IMR-90 (cell line): ENCODE results near the gene MAP3K15. TPM values are rescaled to one million over a fixed set of nuclear protein-coding genes. Genes with fewer than 3 reads are reported as not detected.

Experiments used
- ATAC-seq: fragments of 200-7000 bp; cut with Tn5 transposase; 2 replicates; pipeline ENCODE4 v1.9.1; 2020; ENCODE audit warnings: low read depth, mild to moderate bottlenecking, moderate library complexity
- BruUV-seq: library from RNA; stranded (reverse); fragments of 400-500 nt; replicated peaks from 2 replicates; lab custom pipeline; 2021; lab: Mats Ljungman, UMichigan
- CTCF ChIA-PET: fragments of 300-600 bp; formaldehyde crosslinking; extraction: SDS; loops from one replicate; lab custom pipeline; 2021; ENCODE audit warnings: antibody characterized with exemption; lab: Yijun Ruan, JAX
- POLR2A ChIA-PET: fragments of 300-600 bp; sonication (Branson Sonifier 250); formaldehyde crosslinking; loops from one replicate; lab custom pipeline; 2022; ENCODE audit warnings: antibody characterized with exemption; ENCODE audit not compliant: unreplicated experiment; lab: Charles Lee
- DNase-seq: peaks from one replicate; pipeline ENCODE4 v3.0.0; 2013
- H2AFZ ChIP-seq: replicated peaks from 2 replicates; pipeline ENCODE3; 2013; ENCODE audit warnings: low read length, mild to moderate bottlenecking; ENCODE audit not compliant: poor library complexity
- H2AK5ac ChIP-seq: 2 replicates; pipeline ENCODE4 v1.6.1; 2013; ENCODE audit warnings: low read depth, low read length, inconsistent platforms
- H2AK9ac ChIP-seq: replicated peaks from 2 replicates; pipeline ENCODE3; 2013; ENCODE audit warnings: mild to moderate bottlenecking, low read depth, low read length, moderate library complexity; ENCODE audit not compliant: poor library complexity
- H2BK120ac ChIP-seq: 2 replicates; pipeline ENCODE4 v1.6.1; 2013; ENCODE audit warnings: low read depth, low read length, inconsistent platforms
- H2BK15ac ChIP-seq: 3 replicates; pipeline ENCODE4 v1.6.1; 2013; ENCODE audit warnings: low read depth, low read length, inconsistent platforms
- H2BK20ac ChIP-seq: 2 replicates; pipeline ENCODE4 v1.6.1; 2013; ENCODE audit warnings: low read depth, mild to moderate bottlenecking, inconsistent platforms, low read length, moderate library complexity
- H2BK5ac ChIP-seq: 2 replicates; pipeline ENCODE4 v1.6.1; 2013; ENCODE audit warnings: mild to moderate bottlenecking, low read depth, low read length, inconsistent platforms; ENCODE audit not compliant: poor library complexity, severe bottlenecking
- H3K14ac ChIP-seq: replicated peaks from 2 replicates; pipeline ENCODE4 v1.6.1; 2013; ENCODE audit warnings: low read depth, low read length, inconsistent platforms
- H3K18ac ChIP-seq: 2 replicates; pipeline ENCODE4 v1.6.1; 2013; ENCODE audit warnings: low read depth, low read length, control low read depth
- H3K23ac ChIP-seq: 2 replicates; pipeline ENCODE4 v1.6.1; 2013; ENCODE audit warnings: low read depth, low read length, inconsistent platforms
- H3K27ac ChIP-seq: 2 replicates; pipeline ENCODE4 v1.5.1; 2013; ENCODE audit warnings: mild to moderate bottlenecking, control low read depth, low read length; ENCODE audit not compliant: insufficient read depth
- H3K27me3 ChIP-seq: 2 replicates; pipeline ENCODE4 v1.6.1; 2013; ENCODE audit warnings: low read length; ENCODE audit not compliant: control insufficient read depth, insufficient read depth
- H3K36me3 ChIP-seq: 2 replicates; pipeline ENCODE4 v1.6.1; 2013; ENCODE audit warnings: low read length, mixed read lengths; ENCODE audit not compliant: control insufficient read depth, insufficient read depth
- H3K4ac ChIP-seq: 2 replicates; pipeline ENCODE4 v1.6.1; 2013; ENCODE audit warnings: low read depth, low read length, inconsistent platforms
- H3K4me1 ChIP-seq: 2 replicates; pipeline ENCODE4 v1.6.1; 2013; ENCODE audit warnings: low read length, mixed read lengths; ENCODE audit not compliant: control insufficient read depth, insufficient read depth
- H3K4me2 ChIP-seq: 2 replicates; pipeline ENCODE4 v1.6.1; 2013; ENCODE audit warnings: low read depth, mild to moderate bottlenecking, control low read depth, low read length, moderate library complexity
- H3K4me3 ChIP-seq: 2 replicates; pipeline ENCODE4 v1.5.1; 2013; ENCODE audit warnings: low read depth, mild to moderate bottlenecking, control low read depth, low read length, moderate library complexity; ENCODE audit not compliant: insufficient read depth
- H3K56ac ChIP-seq: 2 replicates; pipeline ENCODE4 v1.6.1; 2013; ENCODE audit warnings: low read length, inconsistent platforms; ENCODE audit not compliant: insufficient read depth; ENCODE audit errors: extremely low read depth
- H3K79me1 ChIP-seq, 2 experiments: 2 replicates each; pipeline ENCODE4 v1.6.1; 2013; ENCODE audit warnings: low read length in 2 of 2, inconsistent platforms in 1 of 2, low read depth in 1 of 2
- H3K9ac ChIP-seq: 2 replicates; pipeline ENCODE4 v1.6.1; 2013; ENCODE audit warnings: low read depth, low read length, control low read depth
- H3K9me1 ChIP-seq: 2 replicates; pipeline ENCODE4 v1.6.1; 2013; ENCODE audit warnings: low read length, inconsistent platforms; ENCODE audit not compliant: insufficient read depth
- H3K9me3 ChIP-seq: 2 replicates; pipeline ENCODE4 v1.6.1; 2013; ENCODE audit warnings: low read length; ENCODE audit not compliant: control insufficient read depth, insufficient read depth
- H4K20me1 ChIP-seq: 2 replicates; pipeline ENCODE4 v1.6.1; 2013; ENCODE audit warnings: low read length, inconsistent platforms; ENCODE audit not compliant: insufficient read depth
- H4K5ac ChIP-seq: 2 replicates; pipeline ENCODE4 v1.6.1; 2013; ENCODE audit warnings: mild to moderate bottlenecking, low read depth, low read length, control low read depth
- H4K8ac ChIP-seq, 2 experiments: 2 replicates each; pipeline ENCODE4 v1.6.1; 2013; ENCODE audit warnings: low read depth in 2 of 2, low read length in 2 of 2, control low read depth in 1 of 2, inconsistent platforms in 1 of 2
- H4K91ac ChIP-seq: 2 replicates; pipeline ENCODE4 v1.6.1; 2013; ENCODE audit warnings: low read depth, low read length, inconsistent platforms; ENCODE audit not compliant: insufficient read depth
- BHLHE40 ChIP-seq: fragments of 150-350 bp; IDR thresholded peaks from 2 replicates; pipeline ENCODE4 v1.6.1; 2016; ENCODE audit warnings: mild to moderate bottlenecking, low read depth, low read length
- CEBPB ChIP-seq: IDR thresholded peaks from 2 replicates; pipeline ENCODE4 v1.6.1; 2012; ENCODE audit warnings: low read depth, low read length, improper control_type of control experiment
- CHD1 ChIP-seq: IDR thresholded peaks from 2 replicates; pipeline ENCODE4 v1.6.1; 2012; ENCODE audit warnings: low read depth, low read length, improper control_type of control experiment
- ELK1 ChIP-seq: fragments of 150-350 bp; IDR thresholded peaks from 2 replicates; pipeline ENCODE4 v1.6.1; 2016; ENCODE audit warnings: low read depth, mild to moderate bottlenecking, low read length, moderate library complexity, borderline replicate concordance
- FOS ChIP-seq: fragments of 150-350 bp; IDR thresholded peaks from 2 replicates; pipeline ENCODE4 v1.6.1; 2016; ENCODE audit warnings: low read depth, low read length
- MAFK ChIP-seq: IDR thresholded peaks from 2 replicates; pipeline ENCODE4 v1.6.1; 2012; ENCODE audit warnings: low read depth, low read length, improper control_type of control experiment
- MAZ ChIP-seq: IDR thresholded peaks from 2 replicates; pipeline ENCODE4 v1.6.1; 2012; ENCODE audit warnings: low read depth, mild to moderate bottlenecking, low read length, improper control_type of control experiment, moderate library complexity, borderline replicate concordance
- MXI1 ChIP-seq: IDR thresholded peaks from 2 replicates; pipeline ENCODE4 v1.6.1; 2012; ENCODE audit warnings: low read depth, mild to moderate bottlenecking, low read length, moderate library complexity, borderline replicate concordance
- NFE2L2 ChIP-seq: fragments of 150-350 bp; IDR thresholded peaks from 2 replicates; pipeline ENCODE4 v1.6.1; 2016; ENCODE audit warnings: low read depth, mild to moderate bottlenecking, low read length
- POLR2A ChIP-seq: IDR thresholded peaks from 2 replicates; pipeline ENCODE4 v1.6.1; 2012; ENCODE audit warnings: mild to moderate bottlenecking, low read depth, low read length
- RAD21 ChIP-seq: IDR thresholded peaks from 2 replicates; pipeline ENCODE4 v1.6.1; 2012; ENCODE audit warnings: low read length, improper control_type of control experiment
- RCOR1 ChIP-seq: IDR thresholded peaks from 2 replicates; pipeline ENCODE4 v1.6.1; 2012; ENCODE audit warnings: mild to moderate bottlenecking, low read length, improper control_type of control experiment; ENCODE audit not compliant: insufficient replicate concordance
- WGBS, 2 experiments: methylation state at CpG; one replicate each; pipeline versions ENCODE4 v1.1.5 to v1.1.7; 2013; ENCODE audit warnings: missing lambda C conversion rate in 2 of 2; ENCODE audit not compliant: insufficient read length in 1 of 2; ENCODE audit errors: extremely low coverage in 2 of 2; 5-methylcytosine and 5-hydroxymethylcytosine counted together
- dilution Hi-C: fragments of 300-500 bp; cut with HindIII; formaldehyde crosslinking; loops from one replicate; pipeline ENCODE4 v1.14.3; 2018; ENCODE audit warnings: low sequenced_read_pairs; ENCODE audit not compliant: unreplicated experiment
- in situ Hi-C: fragments of 300-500 bp; cut with MboI; formaldehyde crosslinking; loops from 3 replicates; pipeline ENCODE4 v1.14.3; 2019; ENCODE audit warnings: low sequenced_read_pairs, inconsistent platforms, mixed read lengths
- intact Hi-C: fragments of 100-400 bp; cut with micrococcal nuclease; formaldehyde crosslinking; loops from 2 replicates; pipeline ENCODE4 v1.10.0; 2022
- polyA plus RNA-seq, 3 experiments: library from polyadenylated mRNA; depleted of rRNA; stranded (reverse); fragments of >200 nt; gene quantifications; 2 replicates each; pipeline ENCODE4 v1.2.3, GENCODE V29; 2012; ENCODE audit warnings: low replicate concordance in 1 of 3
- total RNA-seq: library from RNA; depleted of rRNA; stranded (reverse); fragments of >200 nt; gene quantifications from 2 replicates; pipeline ENCODE4 v1.2.3, GENCODE V29; 2012

Gene MAP3K15
- total and polyA plus RNA-seq, 2 of the 4 experiments (the other 2 are of a cell fraction): under 0.01 to 0.10 TPM

GRCh38 chrX:19326567-19326966 lies 188.7 kb downstream of the MAP3K15 start:
- no peak overlapping the region for H2AK9ac ChIP-seq
- TF ChIP-seq POLR2A: no peak
- TF ChIP-seq MAZ: no peak
- no peak for TF ChIP-seq FOS
- no peak for TF ChIP-seq MXI1
- TF ChIP-seq BHLHE40: no peak
- no peak for TF ChIP-seq CEBPB
- TF ChIP-seq RCOR1: no peak
- no peak for TF ChIP-seq NFE2L2
- no peak for TF ChIP-seq ELK1
- no peak for TF ChIP-seq RAD21
- no peak for TF ChIP-seq MAFK
- TF ChIP-seq CHD1: no peak
- H2BK120ac ChIP-seq: no peak overlapping the region
- no peak overlapping the region for H3K23ac ChIP-seq
- H3K4me3 ChIP-seq: no peak overlapping the region
- H2AK5ac ChIP-seq: no peak overlapping the region
- DNase-seq: no peak
- H4K5ac ChIP-seq: no peak overlapping the region
- H3K27ac ChIP-seq: no peak overlapping the region
- WGBS, 2 experiments: no CpG with 5 or more reads among the region's 2 CpGs
- no peak overlapping the region for H4K8ac ChIP-seq
- H3K9me3 ChIP-seq: no peaks in the 10 kb centered on the region
- no peak overlapping the region for H2AFZ ChIP-seq
- no peaks in the 10 kb centered on the region for H3K9me1 ChIP-seq
- no peak overlapping the region for H3K18ac ChIP-seq
- H2BK5ac ChIP-seq: no peak overlapping the region
- no peaks in the 10 kb centered on the region for H4K20me1 ChIP-seq
- H3K9ac ChIP-seq: no peak overlapping the region
- no peak overlapping the region for H3K56ac ChIP-seq
- no peak overlapping the region for H2BK20ac ChIP-seq
- no peaks in the 10 kb centered on the region for H3K79me1 ChIP-seq
- no TSS peak for BruUV-seq
- ATAC-seq: no peak
- ChIA-PET POLR2A (no interaction called here), CTCF (no interaction called here)
- dilution Hi-C loops (no loop called here), in situ Hi-C loops (no loop called here), intact Hi-C loops (no loop called here)
- H2BK15ac ChIP-seq: no peak overlapping the region
- no peak overlapping the region for H4K91ac ChIP-seq
- H3K14ac ChIP-seq: no peak overlapping the region
- no peak overlapping the region for H3K4me2 ChIP-seq
- H3K36me3 ChIP-seq: no peaks in the 10 kb centered on the region
- peaks cover 4% of the 10 kb centered on the region for H3K27me3 ChIP-seq
- no peak overlapping the region for H3K4ac ChIP-seq
- no peaks in the 10 kb centered on the region for H3K4me1 ChIP-seq
